ENCODE results near the gene TM9SF2. TPM values are rescaled to one million over a fixed set of nuclear protein-coding genes. Genes with fewer than 3 reads are reported as not detected.

TM9SF2 gene
- total and polyA plus RNA-seq, 2 of the 4 experiments (the other 2 are of a cell fraction), result 46.1 to 85.5 TPM

DNA sequence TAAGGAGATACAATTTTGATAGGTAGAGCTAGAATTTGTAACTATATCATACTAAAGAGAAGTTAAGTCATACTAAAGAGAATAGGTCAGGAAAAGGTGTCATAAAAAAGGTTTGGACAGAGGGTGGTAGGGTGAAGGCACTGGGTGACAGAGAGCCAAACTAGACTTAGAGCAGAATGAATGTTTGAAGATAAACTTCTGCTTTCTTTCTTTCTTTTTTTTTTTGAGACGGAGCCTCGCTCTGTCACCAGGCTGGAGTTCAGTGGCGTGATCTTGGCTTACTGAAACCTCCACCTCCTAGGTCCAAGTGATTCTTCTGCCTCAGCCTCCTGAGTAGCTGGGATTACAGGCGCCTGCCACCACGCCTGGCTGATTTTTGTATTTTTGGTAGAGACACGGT, 44.1 kb downstream of the TM9SF2 start:
- no peak overlapping the region for H3K9ac ChIP-seq (ENCODE audit: low read depth, low read length)
- WGBS, 2 experiments (ENCODE audit: extremely low coverage in 2 of 2, insufficient read length in 1 of 2), result no CpG with 5 or more reads among the region's 6 CpGs
- 0 out of 4 replicates have a peak, but pooled peaks cover 3 to 5% of the 10 kb centered on the region in 2 experiments for H3K79me1 ChIP-seq (ENCODE audit: low read depth in 1 of 2, low read length in 2 of 2)
- H3K4me1 ChIP-seq (ENCODE audit: control insufficient read depth, insufficient read depth, low read length), result no peaks in the 10 kb centered on the region
- no peak overlapping the region for H3K18ac ChIP-seq (ENCODE audit: low read depth, low read length)
- H3K27me3 ChIP-seq (ENCODE audit: control insufficient read depth, insufficient read depth, low read length), result no peaks in the 10 kb centered on the region
- no peak overlapping the region for H2AK9ac ChIP-seq (replicated peaks; ENCODE audit: low read depth, low read length, poor library complexity)
- TF ChIP-seq POLR2A (IDR thresholded peaks at IDR 0.05; ENCODE audit: low read depth, low read length) (no peak), MXI1 (IDR thresholded peaks at IDR 0.05; ENCODE audit: borderline replicate concordance, low read depth, low read length) (no peak), MAFK (IDR thresholded peaks at IDR 0.05; ENCODE audit: low read depth, low read length) (no peak), CTCF (conservative IDR thresholded peaks at IDR 0.05; ENCODE audit: low read depth, low read length) (no peak), CHD1 (IDR thresholded peaks at IDR 0.05; ENCODE audit: low read depth, low read length) (no peak), RCOR1 (IDR thresholded peaks at IDR 0.05; ENCODE audit: insufficient replicate concordance, low read length) (no peak), SMC3 (IDR thresholded peaks at IDR 0.05; ENCODE audit: low read depth, low read length) (no peak), BHLHE40 (IDR thresholded peaks at IDR 0.05; ENCODE audit: low read depth, low read length) (no peak), MAZ (IDR thresholded peaks at IDR 0.05; ENCODE audit: borderline replicate concordance, low read depth, low read length) (no peak), RFX5 (IDR thresholded peaks at IDR 0.05; ENCODE audit: low read depth, low read length) (no peak), CEBPB (IDR thresholded peaks at IDR 0.05; ENCODE audit: low read depth, low read length) (no peak), USF2 (IDR thresholded peaks at IDR 0.05; ENCODE audit: low read depth, low read length) (no peak), RAD21 (IDR thresholded peaks at IDR 0.05; ENCODE audit: low read length) (no peak), FOS (IDR thresholded peaks at IDR 0.05; ENCODE audit: low read depth, low read length) (no peak)
- TF ChIP-seq, protein P1, sequence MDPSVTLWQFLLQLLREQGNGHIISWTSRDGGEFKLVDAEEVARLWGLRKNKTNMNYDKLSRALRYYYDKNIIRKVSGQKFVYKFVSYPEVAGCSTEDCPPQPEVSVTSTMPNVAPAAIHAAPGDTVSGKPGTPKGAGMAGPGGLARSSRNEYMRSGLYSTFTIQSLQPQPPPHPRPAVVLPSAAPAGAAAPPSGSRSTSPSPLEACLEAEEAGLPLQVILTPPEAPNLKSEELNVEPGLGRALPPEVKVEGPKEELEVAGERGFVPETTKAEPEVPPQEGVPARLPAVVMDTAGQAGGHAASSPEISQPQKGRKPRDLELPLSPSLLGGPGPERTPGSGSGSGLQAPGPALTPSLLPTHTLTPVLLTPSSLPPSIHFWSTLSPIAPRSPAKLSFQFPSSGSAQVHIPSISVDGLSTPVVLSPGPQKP (IDR thresholded peaks at IDR 0.05; ENCODE audit: borderline replicate concordance, low read depth, low read length), result no peak
- H2BK5ac ChIP-seq (ENCODE audit: low read depth, low read length, poor library complexity, severe bottlenecking), result no peak overlapping the region
- H4K20me1 ChIP-seq (ENCODE audit: insufficient read depth, low read length), result no peaks in the 10 kb centered on the region
- H2BK120ac ChIP-seq (ENCODE audit: low read depth, low read length), result no peak overlapping the region
- H2BK15ac ChIP-seq (ENCODE audit: low read depth, low read length), result no peak overlapping the region
- ChIA-PET CTCF (no interaction called here), POLR2A (ENCODE audit: unreplicated experiment) (no interaction called here)
- intact Hi-C loops (cut with micrococcal nuclease), result no loop called here
- H2AK5ac ChIP-seq (ENCODE audit: low read depth, low read length), result no peak overlapping the region
- DNase-seq, result no peak
- no peak overlapping the region for H3K27ac ChIP-seq (ENCODE audit: insufficient read depth, low read length)
- H3K56ac ChIP-seq (ENCODE audit: extremely low read depth, insufficient read depth, low read length), result no peak overlapping the region
- no peak for ATAC-seq (ENCODE audit: low read depth)
- H3K36me3 ChIP-seq (ENCODE audit: control insufficient read depth, insufficient read depth, low read length), result peaks cover 30% of the 10 kb centered on the region
- dilution Hi-C loops (cut with HindIII; ENCODE audit: low sequenced_read_pairs, unreplicated experiment), result no loop called here
- H3K23ac ChIP-seq (ENCODE audit: low read depth, low read length), result no peak overlapping the region
- H4K8ac ChIP-seq (ENCODE audit: low read depth in 2 of 2, low read length in 2 of 2), result no peak overlapping the region
- no peak overlapping the region for H2AFZ ChIP-seq (replicated peaks; ENCODE audit: low read length, poor library complexity)
- H3K9me1 ChIP-seq (ENCODE audit: insufficient read depth, low read length), result peaks cover 6% of the 10 kb centered on the region; the same call in 1 of the 2 replicates
- no TSS peak for BruUV-seq (replicated peaks)
- H2BK20ac ChIP-seq (ENCODE audit: low read depth, low read length), result no peak overlapping the region
- no peak overlapping the region for H3K14ac ChIP-seq (replicated peaks; ENCODE audit: low read depth, low read length)
- no peak overlapping the region for H3K4me2 ChIP-seq (ENCODE audit: low read depth, low read length)
- no peaks in the 10 kb centered on the region for H3K9me3 ChIP-seq (ENCODE audit: control insufficient read depth, insufficient read depth, low read length)
- H4K5ac ChIP-seq (ENCODE audit: low read depth, low read length), result no peak overlapping the region
- no peak overlapping the region for H3K4me3 ChIP-seq (ENCODE audit: insufficient read depth, low read depth, low read length)
- H4K91ac ChIP-seq (ENCODE audit: insufficient read depth, low read depth, low read length), result no peak overlapping the region
- no peak overlapping the region for H3K4ac ChIP-seq (ENCODE audit: low read depth, low read length)
- in situ Hi-C loops (cut with MboI; ENCODE audit: low sequenced_read_pairs), result no loop called here
